ENCODE measurements around the gene ZNF100.

- TF ChIP-seq TAF1 (IDR thresholded peaks at IDR 0.05; ENCODE audit: low read depth, low read length) (no peak), POLR2A (IDR thresholded peaks at IDR 0.05; ENCODE audit: low read depth, low read length) (no peak), POLR2AphosphoS5 (IDR thresholded peaks at IDR 0.05; ENCODE audit: low read depth, low read length) (no peak)
Observed at GRCh38 chr19:21707065-21707464, 60.3 kb downstream of the ZNF100 start.

Measured in GM12891 (cell line).